Peyer's patch (tissue), 4 donors: ENCODE measurements around the gene PGM5. TPM values are rescaled to one million over a fixed set of nuclear protein-coding genes. Genes with fewer than 3 reads are reported as not detected.
"Not testable (repeated sequence)": the region's sequence is repeated elsewhere in the genome, so short reads cannot be mapped to it uniquely, and the experiment has no call there.

Source experiments
- DNase-seq, 3 donors: peaks; one replicate each; pipeline ENCODE4 v3.0.0-alpha.2; 2017 to 2019
- H3K27ac ChIP-seq, 4 donors: fragments of 200-600 bp; sonication (generic); one replicate each; pipeline ENCODE4 v1.5.1; 2016 to 2019
- H3K27me3 ChIP-seq, 2 donors: fragments of 200-600 bp; sonication (generic); one replicate each; pipeline ENCODE4 v1.5.1; 2019
- H3K36me3 ChIP-seq, 3 donors: fragments of 200-600 bp; sonication (generic); one replicate each; pipeline ENCODE4 v1.5.1; 2016 to 2019
- H3K4me1 ChIP-seq, 4 donors: fragments of 200-600 bp; sonication (generic); one replicate each; pipeline ENCODE4 v1.5.1; 2016 to 2019
- H3K4me3 ChIP-seq, 4 donors: fragments of 200-600 bp; sonication (generic); 1 replicate in 3 of 4; 2 replicates in 1 of 4; pipeline ENCODE4 v1.5.1; 2016 to 2019; ENCODE audit warnings: mild to moderate bottlenecking in 1 of 4
- H3K9me3 ChIP-seq, 4 donors: fragments of 200-600 bp; sonication (generic); one replicate each; pipeline ENCODE4 v1.5.1; 2016 to 2019; ENCODE audit warnings: mild to moderate bottlenecking in 1 of 4
- total RNA-seq, 4 donors: library from RNA; depleted of rRNA; stranded (reverse); fragments of >200 nt; gene quantifications; one replicate each; pipeline ENCODE4 v1.1.0, GENCODE V29; 2016
- TF ChIP-seq, protein P1 (sequence below), 6 experiments: fragments of 450-650 bp in 4 of 6; fragments of 200-600 bp in 2 of 6; sonication (generic) in 1 of 6; IDR thresholded peaks; one replicate each; pipeline ENCODE4 v1.5.1; 2017 to 2019; ENCODE audit warnings: antibody characterized with exemption in 6 of 6, mild to moderate bottlenecking in 3 of 6, moderate library complexity in 1 of 6

Gene PGM5
- total RNA-seq, 4 donors from 2014 or later: 7.5 to 30.5 (median 23.6) TPM

DNA sequence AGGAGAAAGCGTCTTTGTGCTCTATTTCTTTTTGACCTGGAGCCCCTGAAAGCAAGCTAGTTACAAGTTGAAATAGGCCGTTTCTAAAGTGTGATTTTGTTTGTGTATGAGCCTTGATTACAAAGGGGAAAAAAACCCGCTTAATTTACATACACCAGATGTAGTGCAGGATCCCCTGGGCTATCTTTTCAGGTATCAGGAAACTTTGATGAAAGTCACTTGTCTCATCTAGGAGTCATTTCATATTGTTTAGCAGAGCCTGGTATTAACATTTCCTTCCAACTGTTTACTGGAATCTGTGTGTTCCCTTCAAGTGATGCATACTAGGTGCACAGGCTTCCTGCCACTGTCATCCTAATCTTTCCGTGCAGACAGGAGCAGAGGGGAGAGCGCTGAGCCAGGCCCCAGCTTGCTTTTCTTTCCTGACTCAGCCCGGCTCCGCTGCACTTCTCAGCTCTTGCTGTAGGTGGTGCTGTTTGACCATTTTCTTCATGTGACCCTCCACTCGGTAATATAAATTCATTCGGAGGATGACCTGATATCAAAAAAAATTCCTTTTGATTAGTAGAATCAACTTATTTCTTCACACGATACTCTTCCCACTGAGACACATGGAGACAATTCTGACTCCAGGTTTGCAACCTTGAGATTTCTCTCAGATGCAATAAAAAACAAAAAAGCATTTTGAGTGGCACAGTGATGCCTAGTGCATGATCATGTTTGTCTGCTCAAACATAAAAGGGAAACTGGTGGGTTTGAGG, 14.0 kb upstream of the PGM5 start:
- not testable (repeated sequence) for H3K4me3 ChIP-seq, H3K4me1 ChIP-seq, H3K36me3 ChIP-seq, DNase-seq, H3K27me3 ChIP-seq, H3K9me3 ChIP-seq, H3K27ac ChIP-seq
- TF ChIP-seq, protein P1, sequence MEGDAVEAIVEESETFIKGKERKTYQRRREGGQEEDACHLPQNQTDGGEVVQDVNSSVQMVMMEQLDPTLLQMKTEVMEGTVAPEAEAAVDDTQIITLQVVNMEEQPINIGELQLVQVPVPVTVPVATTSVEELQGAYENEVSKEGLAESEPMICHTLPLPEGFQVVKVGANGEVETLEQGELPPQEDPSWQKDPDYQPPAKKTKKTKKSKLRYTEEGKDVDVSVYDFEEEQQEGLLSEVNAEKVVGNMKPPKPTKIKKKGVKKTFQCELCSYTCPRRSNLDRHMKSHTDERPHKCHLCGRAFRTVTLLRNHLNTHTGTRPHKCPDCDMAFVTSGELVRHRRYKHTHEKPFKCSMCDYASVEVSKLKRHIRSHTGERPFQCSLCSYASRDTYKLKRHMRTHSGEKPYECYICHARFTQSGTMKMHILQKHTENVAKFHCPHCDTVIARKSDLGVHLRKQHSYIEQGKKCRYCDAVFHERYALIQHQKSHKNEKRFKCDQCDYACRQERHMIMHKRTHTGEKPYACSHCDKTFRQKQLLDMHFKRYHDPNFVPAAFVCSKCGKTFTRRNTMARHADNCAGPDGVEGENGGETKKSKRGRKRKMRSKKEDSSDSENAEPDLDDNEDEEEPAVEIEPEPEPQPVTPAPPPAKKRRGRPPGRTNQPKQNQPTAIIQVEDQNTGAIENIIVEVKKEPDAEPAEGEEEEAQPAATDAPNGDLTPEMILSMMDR (IDR thresholded peaks at IDR 0.05): peak in 2 of 6 experiments; percentile 5 to 18

DNA sequence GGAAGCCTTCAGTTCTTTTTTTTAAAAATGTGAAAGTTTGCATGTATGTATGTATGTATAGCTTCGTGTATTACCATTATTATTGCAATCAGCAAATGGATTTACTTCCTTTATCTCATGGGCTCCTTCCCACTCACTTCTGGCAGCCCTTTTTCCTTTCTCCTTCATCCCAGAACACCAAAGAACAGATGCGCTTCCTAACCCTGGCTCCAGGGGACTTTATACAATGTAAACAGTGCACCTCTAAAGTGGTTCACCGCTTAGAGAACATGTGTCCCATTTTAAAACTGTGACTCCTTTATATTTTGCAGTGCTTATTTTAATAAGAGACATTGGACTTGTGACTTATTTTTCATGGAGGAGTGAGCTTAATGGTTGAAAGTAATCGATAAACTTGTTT, 13.2 kb upstream of the PGM5 start:
- not testable (repeated sequence) for DNase-seq, H3K36me3 ChIP-seq

DNA sequence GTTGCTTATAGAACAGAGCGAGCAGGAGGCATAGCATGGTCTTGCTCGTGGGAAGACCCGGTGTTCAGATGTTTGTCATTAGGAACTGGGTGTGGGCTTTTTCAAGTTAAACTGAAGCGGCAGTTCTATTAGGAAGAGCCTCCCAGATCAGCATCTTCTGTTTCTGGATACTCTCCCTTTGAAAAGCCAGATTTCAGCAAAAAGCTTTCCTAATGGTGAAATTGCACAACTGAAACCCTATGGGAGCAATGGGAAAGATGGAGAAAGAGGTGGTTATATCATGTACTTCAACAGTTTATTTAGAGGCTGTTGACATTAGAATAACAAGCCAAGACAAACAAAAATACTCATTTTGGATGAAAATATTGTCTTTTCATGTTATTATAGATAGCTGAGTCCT, 12.4 kb upstream of the PGM5 start:
- not testable (repeated sequence) for H3K9me3 ChIP-seq, H3K27me3 ChIP-seq, H3K4me1 ChIP-seq, DNase-seq, H3K36me3 ChIP-seq, H3K27ac ChIP-seq, H3K4me3 ChIP-seq

More for the DNA sequence above, 13.2 kb upstream of the PGM5 start:
- H3K27ac ChIP-seq, H3K9me3 ChIP-seq, H3K4me3 ChIP-seq, H3K27me3 ChIP-seq, H3K4me1 ChIP-seq: not testable (repeated sequence)

DNA sequence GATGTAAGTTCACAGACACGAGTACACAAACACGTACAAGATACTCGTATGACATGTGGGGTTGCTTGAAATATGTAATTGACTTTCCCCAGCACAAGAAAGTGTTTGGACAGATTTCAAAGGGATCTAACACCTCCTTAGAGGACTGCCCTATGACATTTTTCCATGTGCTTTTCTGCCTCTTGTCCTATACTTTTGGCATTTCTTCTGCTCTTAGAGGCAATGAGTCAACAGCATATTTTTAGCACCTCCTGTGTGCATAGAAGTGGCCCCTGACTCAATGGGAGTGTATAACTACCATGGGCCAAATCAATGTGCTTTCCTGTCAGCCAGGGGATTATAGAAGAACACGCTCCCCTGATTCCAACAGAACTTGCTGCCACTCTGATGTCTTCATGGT, 4.7 kb upstream of the PGM5 start:
- H3K27me3 ChIP-seq, DNase-seq: not testable (repeated sequence)

DNA sequence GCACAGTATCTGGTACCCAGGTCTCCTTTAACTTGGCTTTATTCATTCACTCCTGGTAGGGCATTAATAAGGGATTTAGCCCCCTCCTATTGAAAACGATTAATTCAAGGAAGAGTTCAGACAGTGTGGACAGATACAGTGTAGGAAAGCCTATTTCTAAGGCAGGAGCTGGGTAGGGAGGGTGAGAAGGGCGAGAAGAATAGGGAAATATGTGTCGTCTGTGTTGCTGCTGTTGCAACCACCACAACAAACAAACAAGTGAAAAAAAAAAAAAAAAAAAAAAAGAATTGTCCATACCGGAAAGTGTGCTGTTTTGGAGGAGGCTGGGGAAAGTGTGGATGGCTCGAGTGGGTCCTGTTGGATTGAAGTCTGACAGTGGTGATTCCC, 425 bp upstream of the PGM5 start:
- H3K36me3 ChIP-seq, H3K27me3 ChIP-seq, H3K9me3 ChIP-seq, H3K4me1 ChIP-seq, DNase-seq, H3K27ac ChIP-seq: not testable (repeated sequence)
- peak overlapping the region in 2 of 4 donors; percentile 61 to 71 for H3K4me3 ChIP-seq

More for the DNA sequence above, 4.7 kb upstream of the PGM5 start:
- H3K9me3 ChIP-seq, H3K36me3 ChIP-seq, H3K27ac ChIP-seq, H3K4me3 ChIP-seq, H3K4me1 ChIP-seq: not testable (repeated sequence)

DNA sequence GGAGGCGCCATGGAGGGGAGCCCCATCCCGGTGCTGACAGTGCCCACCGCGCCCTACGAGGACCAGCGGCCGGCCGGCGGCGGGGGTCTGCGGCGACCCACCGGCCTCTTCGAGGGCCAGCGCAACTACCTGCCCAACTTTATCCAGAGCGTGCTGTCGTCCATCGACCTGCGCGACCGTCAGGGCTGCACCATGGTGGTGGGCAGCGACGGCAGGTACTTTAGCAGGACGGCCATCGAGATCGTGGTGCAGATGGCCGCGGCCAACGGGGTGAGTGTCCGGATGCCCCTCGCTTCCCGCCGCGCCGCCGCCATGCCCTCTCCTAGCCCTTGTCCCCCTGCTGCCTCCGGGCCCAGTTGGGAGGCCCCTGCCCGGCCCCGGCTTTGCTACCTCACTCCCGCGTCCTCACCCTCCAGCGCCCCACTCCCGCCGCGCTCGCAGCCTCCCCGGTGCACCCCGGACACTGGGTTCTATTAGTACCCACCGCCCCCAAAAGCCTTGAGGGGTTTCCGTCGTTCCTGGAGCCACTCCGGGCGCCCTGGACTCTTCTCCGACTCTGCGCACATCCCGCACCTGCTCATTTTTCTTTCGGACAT, 806 bp downstream of the PGM5 start:
- H3K27me3 ChIP-seq, H3K36me3 ChIP-seq, H3K4me1 ChIP-seq, H3K9me3 ChIP-seq: not testable (repeated sequence)
- H3K27ac ChIP-seq: peak overlapping the region in 3 of 4 donors; percentile 55 to 86 (median 77)
- DNase-seq: peak in 2 of 3 donors; percentile 39 to 42
- H3K4me3 ChIP-seq: peak overlapping the region; percentile 44 to 71 (median 54)

DNA sequence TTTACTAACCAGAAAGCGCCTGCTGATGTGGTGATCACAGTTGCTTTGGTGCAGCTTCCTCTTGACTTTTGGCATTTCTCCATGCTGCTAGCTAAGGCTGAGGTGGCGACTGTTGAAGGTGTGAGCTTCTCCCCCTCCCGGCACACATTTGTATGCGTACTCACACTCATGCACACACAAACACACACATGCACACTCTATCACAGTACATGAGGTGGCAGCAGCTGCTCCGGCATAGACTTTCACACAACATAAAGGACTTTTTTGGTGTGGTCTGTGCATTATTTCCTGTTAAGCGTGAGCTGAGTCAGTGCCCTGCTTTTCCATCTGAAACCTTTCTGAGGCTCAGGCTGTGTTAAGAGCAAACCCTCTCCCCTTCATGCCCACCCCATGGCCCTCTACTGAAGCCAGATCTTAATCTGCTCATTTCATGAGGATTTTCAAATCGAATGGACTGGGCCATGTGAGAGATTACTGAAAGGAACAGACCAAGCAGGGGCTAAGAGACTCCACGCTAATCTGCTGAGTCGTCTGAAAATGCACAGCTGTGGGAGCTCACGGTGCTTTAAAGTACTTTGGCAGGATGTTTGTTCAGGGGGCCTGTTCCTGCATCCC, 10.6 kb downstream of the PGM5 start:
- H3K36me3 ChIP-seq, DNase-seq, H3K27me3 ChIP-seq, H3K9me3 ChIP-seq, H3K4me3 ChIP-seq, H3K27ac ChIP-seq, H3K4me1 ChIP-seq: not testable (repeated sequence)

DNA sequence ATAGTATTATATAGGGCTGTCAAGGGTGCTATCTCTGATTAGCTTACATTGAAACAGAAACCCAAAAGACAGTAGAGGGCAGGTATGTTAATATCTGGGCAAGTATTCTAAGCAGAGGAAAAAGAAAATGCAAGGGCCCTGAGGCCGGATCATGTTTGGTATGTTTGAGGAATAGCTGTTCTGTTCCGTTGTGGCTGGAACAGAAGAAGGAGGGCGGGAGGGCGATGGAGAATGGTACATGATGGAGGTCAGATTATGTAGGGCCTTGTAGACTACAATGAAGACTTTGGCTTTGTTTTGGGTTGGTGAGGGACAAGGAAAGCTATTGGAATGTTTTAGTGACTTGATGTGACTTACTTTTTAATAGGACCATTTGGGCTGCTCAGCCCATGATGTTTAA, 19.4 kb downstream of the PGM5 start:
- not testable (repeated sequence) for DNase-seq, H3K9me3 ChIP-seq, H3K27me3 ChIP-seq, H3K36me3 ChIP-seq, H3K27ac ChIP-seq, H3K4me1 ChIP-seq, H3K4me3 ChIP-seq

DNA sequence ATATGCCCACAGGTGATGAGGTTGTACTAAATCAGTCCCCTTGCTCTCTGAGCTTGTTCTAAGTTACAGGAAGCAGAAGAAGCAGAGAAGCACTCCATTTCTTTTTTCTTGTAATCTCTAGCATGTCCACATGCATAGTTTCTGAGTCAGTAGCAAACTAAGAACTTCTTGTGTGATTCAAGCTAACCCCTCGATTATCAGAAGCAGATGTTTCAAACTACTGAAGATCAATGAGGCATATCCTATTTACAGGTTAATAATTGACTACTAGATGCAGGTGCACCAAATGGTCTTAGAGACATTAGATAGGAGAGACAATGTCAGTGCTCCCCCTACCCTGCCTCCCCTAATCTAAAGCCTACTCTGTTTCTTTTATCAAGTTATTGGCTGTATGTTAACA, 21.3 kb downstream of the PGM5 start:
- DNase-seq, H3K9me3 ChIP-seq, H3K36me3 ChIP-seq, H3K27ac ChIP-seq, H3K27me3 ChIP-seq, H3K4me1 ChIP-seq, H3K4me3 ChIP-seq: not testable (repeated sequence)

DNA sequence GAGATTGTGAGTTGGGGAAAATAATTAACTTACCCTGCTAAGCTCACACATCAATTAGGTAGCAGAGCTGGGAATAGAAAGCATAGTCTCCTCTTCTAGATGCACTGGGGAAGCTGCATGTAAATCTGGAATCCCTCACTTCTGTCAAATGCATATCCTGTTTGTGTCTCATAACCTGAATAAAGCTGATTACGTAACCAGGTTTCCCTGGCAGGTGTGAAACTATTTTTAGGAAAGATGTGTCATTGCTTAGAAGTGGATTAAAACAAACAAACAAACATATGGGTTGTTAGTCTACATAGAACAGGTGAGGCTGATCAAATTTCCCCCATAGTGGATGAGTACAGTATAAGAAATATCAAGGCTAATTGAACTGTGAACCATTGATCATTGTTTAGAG, 27.5 kb downstream of the PGM5 start:
- H3K9me3 ChIP-seq, DNase-seq, H3K27ac ChIP-seq, H3K4me3 ChIP-seq, H3K36me3 ChIP-seq, H3K4me1 ChIP-seq, H3K27me3 ChIP-seq: not testable (repeated sequence)

DNA sequence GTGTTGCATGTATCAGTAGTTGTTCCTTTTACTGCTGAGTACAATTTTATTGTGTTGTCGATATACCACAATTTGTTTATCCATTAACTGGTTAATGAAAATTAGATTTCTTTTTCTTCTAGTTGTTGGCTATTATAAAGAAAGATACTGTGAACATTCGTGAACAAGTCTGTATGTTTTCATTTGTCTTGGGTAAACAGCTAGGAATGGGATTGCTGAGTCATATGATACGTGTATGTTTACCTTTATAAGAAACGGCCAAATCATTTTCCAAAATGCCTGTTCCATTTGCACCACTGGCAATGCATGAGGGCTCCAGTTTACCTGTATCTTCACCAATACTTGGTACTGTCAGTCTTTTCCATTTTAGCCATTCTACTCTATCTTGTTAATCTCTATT, 33.1 kb downstream of the PGM5 start:
- DNase-seq, H3K27me3 ChIP-seq, H3K4me3 ChIP-seq, H3K4me1 ChIP-seq, H3K36me3 ChIP-seq, H3K9me3 ChIP-seq, H3K27ac ChIP-seq: not testable (repeated sequence)

DNA sequence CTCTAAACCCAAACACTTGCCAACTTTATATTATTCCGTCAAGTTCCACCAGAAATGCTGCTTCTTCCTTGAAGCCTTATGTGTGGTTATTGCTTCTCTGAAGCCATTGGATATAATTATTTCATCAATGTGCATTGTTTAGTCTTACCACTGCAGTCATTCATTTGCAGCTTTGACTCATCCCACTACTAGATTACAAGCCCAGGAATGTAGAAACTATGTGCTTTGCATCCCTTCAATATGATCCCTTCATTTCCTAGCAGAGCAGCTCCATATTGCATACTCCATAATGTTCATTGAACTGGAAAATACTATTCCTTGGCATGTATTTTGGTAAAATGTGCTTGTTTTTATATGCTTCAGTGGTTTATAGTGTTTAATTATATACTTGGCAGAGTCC, 34.3 kb downstream of the PGM5 start:
- DNase-seq, H3K9me3 ChIP-seq, H3K36me3 ChIP-seq, H3K27ac ChIP-seq, H3K4me3 ChIP-seq, H3K4me1 ChIP-seq, H3K27me3 ChIP-seq: not testable (repeated sequence)

DNA sequence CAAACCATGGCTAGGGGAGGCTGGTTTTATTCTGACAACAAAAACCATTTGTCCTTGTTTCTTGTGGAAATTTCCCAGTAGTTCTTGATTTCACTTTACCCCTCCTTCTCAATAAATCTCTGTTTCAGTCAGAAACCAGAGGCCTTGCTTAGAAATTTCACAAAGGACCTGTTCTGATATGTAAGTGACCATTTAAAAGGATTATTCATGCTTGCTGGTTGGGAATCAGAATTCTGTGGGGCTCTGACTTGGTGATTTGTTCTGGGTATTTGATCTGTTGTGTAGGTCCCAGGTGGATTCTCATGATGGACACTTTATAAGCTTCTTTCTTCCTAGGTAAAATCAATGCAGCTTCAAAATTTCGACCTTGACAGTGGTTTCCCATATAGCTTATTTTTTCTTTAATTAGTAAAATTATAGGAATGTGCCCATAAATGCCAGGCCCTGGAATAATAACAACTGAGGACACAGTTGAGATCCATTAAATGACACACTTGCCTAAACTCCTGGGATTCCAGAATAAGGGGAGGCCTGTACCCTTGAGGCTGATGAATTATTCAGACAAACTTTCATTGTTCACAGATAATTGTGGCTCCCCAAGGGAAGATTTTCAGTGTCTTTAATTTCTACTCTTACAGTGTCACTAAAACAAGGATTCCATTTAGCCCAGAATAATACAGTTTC, 40.1 kb downstream of the PGM5 start:
- H3K27ac ChIP-seq, DNase-seq, H3K9me3 ChIP-seq, H3K27me3 ChIP-seq, H3K4me3 ChIP-seq, H3K36me3 ChIP-seq, H3K4me1 ChIP-seq: not testable (repeated sequence)

DNA sequence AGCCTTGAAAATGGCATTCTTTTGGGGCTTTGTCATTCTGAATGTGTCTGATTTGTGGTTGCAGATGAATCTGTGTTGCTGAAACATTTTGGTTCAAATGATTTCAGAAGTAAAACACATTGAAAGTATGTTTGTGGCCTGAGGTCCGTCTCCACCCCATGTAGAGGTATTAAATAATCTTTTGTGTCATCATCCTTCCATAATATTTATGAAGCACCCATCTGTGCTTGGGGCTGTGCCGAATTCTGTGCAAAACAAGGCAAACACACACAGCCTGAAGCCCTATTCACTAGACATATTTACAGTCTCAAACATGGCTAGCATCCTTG, 40.6 kb downstream of the PGM5 start:
- not testable (repeated sequence) for H3K36me3 ChIP-seq, H3K27ac ChIP-seq, H3K4me1 ChIP-seq, H3K27me3 ChIP-seq, H3K9me3 ChIP-seq, H3K4me3 ChIP-seq, DNase-seq
